Colon (tissue), 2 donors: ENCODE measurements around the gene FRYL.
"Not testable (repeated sequence)": the region's sequence is repeated elsewhere in the genome, so short reads cannot be mapped to it uniquely, and the experiment has no call there.

Experiments used
- FAIRE-seq: peaks from 2 replicates; lab custom pipeline; 2012; peaks lifted over from hg19 to GRCh38; lab: Jason Lieb, UNC
- donor health status: control.
- donor health status: control.

The FRYL gene

DNA sequence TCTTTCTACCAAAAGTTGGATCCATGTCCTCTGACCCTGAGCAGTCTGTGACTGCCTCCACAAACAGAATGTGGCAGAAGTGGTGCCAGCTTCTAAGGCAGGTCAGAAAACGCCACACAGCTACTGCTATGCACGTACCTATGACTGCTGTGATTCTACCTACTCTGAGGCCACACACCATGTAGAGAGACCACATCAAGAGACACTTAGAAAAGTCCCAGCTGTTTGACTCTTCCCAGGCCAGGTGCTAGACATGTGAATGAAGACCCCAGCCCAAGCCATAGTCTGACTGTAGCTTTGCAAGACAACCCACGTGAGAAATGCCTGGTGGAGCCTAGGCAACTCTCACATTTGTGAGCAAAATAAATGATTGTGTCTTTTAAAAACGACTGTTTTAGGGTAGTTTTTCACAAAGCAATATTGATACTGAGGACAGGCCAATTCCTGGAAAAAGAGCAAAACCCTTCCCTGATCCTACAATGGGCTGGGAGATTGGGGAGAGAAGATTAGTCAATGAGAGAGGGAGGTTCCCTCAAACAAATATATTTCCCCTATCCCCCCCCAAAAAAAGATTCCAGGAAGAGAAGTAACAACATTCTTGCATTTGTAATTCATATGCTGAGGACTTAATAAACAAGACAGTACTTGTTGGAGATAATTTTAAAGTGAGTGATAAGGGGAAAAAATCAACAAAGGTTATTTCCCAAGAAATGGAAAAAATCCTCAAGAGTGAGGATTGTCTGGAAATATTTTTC lies 33.3 kb downstream of the FRYL start:
- FAIRE-seq, result no peak

DNA sequence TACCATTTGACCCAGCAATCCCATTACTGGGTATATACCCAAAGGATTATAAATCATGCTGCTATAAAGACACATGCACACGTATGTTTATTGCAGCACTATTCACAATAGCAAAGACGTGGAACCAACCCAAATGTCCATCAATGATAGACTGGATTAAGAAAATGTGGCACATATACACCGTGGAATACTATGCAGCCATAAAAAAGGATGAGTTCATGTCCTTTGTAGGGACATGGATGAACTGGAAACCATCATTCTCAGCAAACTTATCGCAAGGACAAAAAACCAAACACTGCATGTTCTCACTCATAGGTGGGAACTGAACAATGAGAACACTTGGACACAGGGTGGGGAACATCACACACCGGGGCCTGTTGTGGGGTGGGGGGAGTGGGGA lies 34.9 kb downstream of the FRYL start:
- FAIRE-seq, result not testable (repeated sequence)

DNA sequence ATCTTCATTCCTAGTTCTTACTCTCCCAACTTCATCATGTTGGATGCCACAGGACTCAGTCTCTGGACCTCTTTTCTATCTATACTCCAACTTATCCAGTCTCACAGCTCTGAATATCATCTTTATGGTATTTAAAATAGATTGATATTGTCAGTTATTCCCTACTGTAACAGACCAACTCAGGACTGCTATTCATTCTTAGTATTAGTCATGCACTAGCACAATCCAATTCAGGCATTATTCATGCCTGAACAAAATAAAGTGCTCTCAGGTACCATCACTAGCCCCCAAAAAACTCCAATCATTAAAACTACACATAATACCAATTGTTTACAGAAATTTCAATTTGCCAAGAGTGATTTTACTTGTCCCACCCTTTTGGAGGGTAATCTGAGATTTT lies 37.7 kb downstream of the FRYL start:
- FAIRE-seq, result no peak

DNA sequence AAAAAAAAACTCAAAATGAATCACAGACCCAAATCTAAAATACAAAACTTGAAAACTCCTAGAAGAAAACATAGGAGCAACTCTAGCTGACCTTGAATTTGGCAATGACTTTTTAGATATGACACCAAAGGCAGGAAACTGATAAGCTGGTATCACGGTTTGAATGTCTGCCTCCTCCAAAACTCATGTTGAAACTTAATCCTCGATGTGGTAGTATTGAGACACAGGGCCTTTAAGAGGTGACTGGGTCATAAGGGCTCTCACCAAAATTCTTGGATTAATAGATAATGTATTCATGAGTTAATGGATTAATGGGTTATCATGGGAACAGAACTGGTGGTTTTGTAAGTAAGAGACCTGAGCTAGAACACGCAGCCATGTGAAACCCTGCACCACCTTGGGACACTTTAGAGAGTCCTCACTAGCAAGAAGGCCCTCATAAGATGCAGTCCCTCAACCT lies 40.5 kb downstream of the FRYL start:
- no peak for FAIRE-seq

DNA sequence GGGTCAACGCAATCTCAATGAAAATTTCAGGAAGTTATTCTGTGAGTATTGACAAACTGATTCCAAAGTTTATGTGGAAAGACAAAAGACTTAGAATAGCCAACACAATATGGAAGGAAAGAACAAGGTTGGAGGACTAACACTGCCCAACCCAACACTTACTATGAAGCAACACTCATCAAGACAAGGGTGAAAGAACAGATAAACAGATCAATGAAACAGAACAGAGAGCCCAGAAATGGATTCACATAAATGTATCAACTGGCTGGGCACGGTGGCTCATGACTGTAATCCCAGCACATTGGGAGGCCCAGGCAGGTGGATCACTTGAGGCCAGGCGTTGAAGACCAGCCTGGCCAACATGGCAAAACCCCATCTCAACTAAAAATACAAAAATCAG lies 41.2 kb downstream of the FRYL start:
- no peak for FAIRE-seq

DNA sequence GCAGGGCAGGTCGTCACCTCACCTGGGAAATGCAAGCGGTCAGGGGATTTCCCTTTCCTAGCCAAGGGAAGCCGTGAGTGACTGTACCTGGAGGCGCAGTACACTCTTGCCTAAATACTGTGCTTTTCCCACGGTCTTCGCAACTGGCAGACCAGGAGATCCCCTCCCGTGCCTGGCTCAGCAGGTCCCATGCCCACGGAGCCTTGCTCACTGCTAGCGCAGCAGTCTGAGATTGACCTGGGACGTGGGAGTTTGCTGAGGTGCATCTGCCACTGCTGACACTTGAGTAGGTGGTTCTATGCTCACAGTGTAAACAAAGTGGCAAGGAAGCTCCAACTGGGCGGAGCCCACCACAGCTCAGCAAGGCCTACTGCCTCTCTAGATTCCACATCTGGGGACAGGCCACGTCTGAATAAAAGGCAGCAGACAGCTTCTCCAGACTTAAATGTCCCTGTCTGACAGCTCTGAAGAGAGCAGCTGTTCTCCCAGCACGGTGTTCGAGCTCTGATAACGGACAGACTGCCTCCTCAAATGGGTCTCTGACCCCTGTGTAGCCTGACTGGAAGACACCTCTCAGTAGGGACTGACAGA lies 51.1 kb downstream of the FRYL start:
- not testable (repeated sequence) for FAIRE-seq

DNA sequence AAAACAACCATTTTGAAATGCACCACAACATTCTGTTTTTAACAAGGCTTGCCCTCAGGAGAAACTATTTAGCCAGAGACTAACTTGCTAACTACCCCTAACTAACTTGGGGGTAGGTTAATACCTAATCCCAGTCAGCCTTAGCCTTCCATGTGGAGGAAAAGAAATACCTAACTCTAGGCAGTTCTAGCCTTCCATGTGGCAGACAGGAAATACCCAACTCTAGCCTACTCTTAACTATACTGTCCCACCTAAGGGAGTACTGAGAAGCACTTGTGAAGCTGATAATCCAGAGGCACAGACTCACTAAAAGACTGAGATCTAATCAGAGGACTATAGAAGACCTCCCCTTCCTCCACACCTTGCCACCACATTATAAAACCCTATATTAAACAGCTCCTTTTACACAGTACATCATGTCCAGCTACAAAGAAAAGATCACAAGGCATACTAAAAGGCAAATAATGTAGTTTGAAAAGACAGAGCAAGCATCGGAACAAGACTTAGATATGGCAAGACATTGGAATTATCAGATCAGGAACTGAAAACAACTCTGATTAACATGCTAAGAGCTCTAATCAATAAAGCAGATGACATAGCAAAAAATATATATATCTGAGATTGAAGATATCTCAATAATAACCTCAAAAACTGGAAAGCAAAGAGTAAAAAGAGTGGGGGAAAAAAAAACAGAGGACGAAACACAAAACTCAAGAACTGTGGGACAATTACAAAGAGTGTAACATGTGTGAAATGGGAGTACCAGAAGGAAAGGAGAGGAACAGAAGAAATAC lies 52.2 kb downstream of the FRYL start:
- FAIRE-seq, result no peak

DNA sequence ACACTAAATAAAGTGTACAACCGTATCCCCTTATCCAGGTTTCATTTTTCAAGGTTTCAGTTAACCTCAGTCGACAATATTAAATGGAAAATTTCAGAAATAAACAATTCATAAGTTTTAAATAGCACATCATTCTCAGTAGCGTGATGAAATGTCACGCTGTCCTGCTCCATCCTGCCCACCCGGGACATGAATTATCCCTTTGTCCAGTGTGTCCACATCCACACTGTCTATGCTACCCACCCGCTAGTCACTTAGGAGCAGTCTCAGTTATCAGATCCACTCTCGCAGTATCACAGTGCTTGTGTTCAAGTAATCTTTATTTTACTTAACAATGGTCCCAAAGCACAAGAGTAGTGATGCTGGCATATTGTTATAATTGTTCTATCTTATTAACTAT lies 54.7 kb downstream of the FRYL start:
- no peak for FAIRE-seq

DNA sequence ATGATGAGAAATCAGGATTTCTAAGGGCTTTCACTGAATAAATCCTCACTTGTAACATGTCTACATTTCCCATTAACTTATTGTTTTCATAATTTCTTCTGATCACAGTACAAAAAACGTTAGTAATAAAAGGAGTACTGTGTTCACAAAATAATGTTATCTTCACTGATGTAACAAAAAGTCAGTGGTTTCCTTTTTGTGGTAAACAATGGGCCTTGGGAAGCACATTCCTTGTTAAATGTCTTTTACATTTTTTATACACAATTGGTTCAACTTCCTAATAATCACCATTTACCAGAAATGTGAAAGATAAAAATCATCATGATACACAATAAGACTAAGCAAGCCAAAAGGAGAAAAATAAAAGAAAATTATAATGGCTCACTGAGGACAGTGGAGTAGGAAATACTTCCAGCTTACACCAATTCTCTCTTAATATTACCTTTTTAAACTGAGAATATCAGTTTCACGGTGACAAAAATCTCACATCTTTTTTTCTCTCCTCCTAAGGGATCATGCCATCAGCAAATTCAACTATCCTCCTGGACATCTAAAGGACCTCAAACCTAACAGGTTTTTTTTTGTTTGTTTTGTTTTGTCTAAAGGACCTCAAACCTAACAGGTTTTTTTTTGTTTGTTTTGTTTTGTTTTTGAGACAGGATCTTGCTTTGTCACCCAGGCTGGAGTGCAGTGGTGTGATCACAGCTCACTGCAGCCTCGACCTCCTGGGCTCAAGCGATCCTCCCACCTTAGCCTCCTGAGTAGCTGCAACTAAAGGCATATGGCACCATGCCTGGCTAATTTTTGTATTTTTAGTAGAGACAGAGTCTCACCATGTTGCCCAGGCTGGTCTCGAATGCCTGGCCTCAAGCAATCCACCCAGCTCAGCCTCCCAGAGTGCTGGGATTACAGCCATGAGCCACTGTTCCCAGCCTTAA lies 57.3 kb downstream of the FRYL start:
- FAIRE-seq, result no peak

DNA sequence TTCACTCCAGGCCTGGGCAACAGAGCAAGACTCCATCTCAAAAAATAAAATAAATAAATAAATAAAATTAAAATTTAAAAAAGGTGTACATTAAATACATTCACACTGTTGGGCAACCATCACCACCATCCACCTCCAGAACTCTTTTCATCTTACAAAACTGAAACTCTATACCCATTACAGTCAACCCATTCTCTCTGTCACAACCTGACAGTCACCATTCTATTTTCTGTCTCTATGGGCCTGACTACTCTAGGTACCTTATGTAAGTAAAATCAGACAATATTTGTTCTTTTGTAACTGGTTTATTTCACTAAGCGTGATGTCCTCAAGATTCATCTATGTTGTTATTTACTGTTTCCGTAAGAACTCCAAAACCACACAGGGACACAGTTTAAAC lies 59.6 kb downstream of the FRYL start:
- FAIRE-seq, result no peak

DNA sequence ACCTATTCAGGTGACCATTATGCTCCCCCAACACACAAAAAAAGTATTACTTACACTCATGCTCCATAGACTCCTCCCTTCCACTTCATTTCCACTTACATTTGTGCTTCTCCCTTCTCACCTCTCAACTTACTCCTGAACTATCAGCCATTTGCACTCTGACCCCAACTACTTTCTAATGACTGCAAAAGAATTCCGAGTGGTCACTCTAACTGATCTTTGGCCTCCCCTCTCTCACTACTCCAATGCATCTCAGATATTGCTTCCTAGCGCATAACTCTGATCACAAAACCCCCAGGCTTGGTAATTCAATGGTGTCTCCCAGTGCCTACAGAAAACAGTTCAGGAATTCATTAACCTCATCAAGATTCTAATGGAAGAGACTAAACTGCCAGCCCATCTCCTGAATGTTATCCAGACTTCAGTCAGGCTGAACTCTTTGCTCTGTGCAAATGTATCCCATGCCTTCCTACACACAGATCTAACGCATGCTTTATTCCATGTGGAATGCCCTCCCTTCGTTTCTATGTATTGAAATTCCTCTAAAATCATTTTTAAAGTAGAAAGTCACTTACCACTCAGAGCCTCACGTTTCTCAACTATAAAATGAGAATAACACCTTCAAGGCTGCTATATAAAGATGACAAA lies 61.1 kb downstream of the FRYL start:
- FAIRE-seq, result no peak

DNA sequence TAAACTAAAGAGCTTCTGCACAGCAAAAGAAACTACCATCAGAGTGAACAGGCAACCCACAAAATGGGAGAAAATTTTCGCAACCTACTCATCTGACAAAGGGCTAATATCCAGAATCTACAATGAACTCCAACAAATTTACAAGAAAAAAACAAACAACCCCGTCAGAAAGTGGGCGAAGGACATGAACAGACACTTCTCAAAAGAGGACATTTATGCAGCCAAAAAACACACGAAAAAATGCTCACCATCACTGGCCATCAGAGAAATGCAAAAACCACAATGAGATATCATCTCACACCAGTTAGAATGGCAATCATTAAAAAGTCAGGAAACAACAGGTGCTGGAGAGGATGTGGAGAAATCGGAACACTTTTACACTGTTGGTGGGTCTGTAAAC lies 63.8 kb downstream of the FRYL start:
- not testable (repeated sequence) for FAIRE-seq

DNA sequence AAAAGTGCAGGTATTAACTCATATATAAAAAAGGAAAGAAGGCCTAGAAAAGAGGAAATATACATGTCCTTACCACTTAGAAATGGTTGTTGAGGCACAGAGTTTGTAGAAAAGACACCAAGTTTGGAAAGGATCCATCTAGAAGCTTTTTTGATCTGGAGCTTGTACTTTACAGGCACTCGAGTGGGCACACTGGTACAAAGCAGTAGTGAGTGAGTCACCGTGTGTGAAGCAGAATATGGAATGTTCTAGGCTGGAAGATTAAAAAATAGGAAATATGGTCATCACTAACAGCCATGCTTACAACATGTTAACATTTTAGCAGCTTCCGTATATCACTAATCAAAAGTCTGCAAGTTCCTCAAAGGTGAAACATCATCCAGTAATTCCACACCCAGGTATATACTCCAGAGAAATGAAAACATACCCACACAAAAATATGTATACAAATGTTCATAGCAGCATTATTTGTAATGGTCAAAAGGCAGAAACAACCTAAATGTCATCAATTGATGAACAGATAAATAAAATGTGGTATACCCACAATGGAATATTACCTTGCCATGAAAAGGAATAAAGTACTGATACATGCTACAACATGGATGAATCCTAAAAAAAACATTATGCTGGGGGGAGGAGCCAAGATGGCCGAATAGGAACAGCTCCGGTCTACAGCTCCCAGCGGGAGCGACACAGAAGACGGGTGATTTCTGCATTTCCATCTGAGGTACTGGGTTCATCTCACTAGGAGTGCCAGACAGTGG lies 69.5 kb downstream of the FRYL start:
- FAIRE-seq, result no peak

DNA sequence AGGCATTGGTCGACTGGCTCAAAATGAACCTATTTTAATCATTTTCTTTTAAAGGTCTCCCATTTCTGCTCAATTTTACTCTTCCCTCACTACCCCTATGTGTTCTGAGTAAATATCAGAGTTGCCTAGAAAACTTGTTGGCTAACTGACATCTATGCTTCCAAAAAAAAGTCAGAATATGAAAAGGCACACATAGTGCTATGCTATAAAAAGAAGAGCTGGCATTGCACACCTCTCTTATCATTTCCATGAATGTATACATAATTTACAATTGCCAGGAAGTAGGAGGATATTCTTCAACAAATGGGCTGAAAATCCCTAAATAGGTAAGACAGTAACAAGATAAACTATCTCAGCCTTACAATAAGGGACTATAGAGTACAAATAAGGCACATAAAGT lies 70.2 kb downstream of the FRYL start:
- FAIRE-seq, result no peak

DNA sequence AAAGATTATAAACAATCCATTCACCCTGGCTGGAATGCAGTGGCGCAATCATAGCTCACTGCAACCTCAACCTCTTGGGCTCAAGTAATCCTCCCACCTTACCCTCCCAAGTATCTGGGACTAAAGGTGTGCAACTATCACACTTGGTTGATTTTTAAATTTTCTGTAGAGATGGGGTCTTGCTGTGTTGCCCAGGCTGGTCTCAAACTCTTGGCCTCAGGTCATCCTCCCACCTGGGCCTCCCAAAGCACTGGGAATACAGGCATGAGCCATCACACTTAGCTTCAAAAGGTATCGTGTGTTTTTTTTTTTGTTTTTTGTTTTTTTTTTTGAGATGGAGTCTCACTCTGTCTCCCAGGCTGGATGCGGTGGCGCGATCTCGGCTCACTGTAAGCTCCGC lies 71.5 kb downstream of the FRYL start:
- no peak for FAIRE-seq

DNA sequence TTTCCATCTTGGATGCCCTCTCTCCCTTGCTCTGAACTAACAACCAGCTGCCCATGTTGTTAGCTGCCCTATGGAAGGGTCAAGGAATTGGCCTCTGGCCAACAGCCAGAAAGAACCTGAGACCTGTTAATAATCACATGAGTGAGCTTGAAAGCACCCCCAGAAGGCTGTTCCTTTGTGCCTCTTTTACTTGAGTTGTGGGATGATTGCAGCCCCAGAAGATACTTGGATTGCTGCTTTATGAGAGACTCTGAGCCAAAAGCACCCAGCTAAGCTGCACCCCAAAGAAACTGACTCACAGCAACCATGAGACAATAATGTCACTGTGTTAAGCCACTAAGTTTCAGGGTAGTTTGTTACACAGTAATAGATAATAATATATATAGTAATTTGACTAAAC lies 73.3 kb downstream of the FRYL start:
- FAIRE-seq, result no peak

DNA sequence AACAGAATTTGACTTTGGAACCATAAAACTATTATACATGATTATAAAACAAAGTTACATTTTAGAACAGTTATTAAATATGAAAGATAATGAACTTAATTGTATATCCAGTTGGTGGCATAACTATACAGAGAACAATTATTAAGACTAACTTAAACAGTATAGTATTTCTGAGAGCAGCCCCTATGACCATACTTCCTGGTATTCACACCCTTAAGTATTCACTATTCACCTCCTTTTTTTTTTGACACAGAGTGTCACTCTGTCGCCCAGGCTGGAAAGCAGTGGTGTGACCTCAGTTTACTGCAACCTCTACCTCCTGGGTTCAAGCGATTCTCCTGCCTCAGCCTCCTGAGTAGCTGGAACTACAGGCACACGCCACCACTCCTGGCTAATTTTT lies 74.5 kb downstream of the FRYL start:
- no peak for FAIRE-seq

DNA sequence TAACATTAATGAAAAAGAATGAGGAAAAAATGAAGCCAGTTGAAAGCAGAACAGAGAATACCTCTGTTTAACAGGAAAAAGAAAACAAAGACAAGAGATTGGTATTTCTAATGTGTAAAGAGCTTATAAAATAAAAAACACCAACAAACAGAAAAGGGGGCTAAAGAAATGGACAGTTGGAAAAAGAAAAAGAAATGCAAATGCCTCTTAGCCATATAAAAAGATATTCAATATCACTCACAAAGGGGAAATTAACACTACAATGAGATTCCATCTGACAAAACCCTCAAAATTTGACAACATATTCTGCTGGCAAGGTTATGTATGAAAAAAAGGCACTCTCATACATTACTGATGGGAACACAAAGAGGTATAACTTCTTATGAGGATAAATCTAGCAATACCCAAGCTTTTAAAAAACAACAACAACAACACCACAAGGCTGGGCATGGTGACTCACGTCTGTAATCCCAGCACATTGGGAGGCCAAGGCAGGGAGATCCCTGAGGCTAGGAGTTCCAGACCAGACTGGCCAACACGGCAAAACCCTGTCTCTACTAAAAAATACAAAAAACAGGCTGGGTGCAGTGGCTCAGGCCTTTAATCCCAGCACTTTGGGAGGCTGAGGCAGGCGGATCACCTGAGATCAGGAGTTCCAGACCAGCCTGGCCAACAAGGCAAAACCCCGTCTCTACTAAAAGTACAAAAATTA lies 75.8 kb downstream of the FRYL start:
- FAIRE-seq, result no peak

DNA sequence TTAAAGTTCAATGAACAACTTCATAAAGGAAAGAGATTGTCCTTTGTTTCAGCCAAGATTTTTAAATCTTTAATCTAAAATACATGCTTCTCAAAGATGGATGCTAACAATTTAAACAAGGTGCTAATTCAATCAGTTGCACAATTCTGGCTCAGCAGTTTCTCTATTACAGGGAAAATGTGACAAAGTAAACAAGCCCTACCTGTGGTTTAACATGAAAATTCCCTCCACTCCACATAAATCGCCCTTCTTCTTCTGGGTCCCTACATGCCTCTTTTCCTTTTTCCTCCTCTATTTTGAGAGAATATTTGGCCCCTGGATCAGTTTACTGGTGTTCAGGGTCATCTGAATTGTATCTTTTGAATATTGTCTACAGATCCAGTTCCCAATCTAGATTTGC lies 80.6 kb downstream of the FRYL start:
- no peak for FAIRE-seq
